Epithelial cell of prostate (primary cell): ENCODE data around the gene PDHA1.

ENCODE experiments used
- DNase-seq: peaks from one replicate; pipeline ENCODE4 v3.0.0-alpha.2; 2011; ENCODE audit warnings: low read depth, low spot score
- H3K27ac ChIP-seq: fragments of 450-650 bp; 2 replicates; pipeline ENCODE4 v1.5.1; 2017; ENCODE audit warnings: mild to moderate bottlenecking

PDHA1 gene

GRCh38 chrX:19373351-19373891 is 29.7 kb downstream of the PDHA1 start:
- no peak overlapping the region for H3K27ac ChIP-seq
- DNase-seq = no peak

DNA sequence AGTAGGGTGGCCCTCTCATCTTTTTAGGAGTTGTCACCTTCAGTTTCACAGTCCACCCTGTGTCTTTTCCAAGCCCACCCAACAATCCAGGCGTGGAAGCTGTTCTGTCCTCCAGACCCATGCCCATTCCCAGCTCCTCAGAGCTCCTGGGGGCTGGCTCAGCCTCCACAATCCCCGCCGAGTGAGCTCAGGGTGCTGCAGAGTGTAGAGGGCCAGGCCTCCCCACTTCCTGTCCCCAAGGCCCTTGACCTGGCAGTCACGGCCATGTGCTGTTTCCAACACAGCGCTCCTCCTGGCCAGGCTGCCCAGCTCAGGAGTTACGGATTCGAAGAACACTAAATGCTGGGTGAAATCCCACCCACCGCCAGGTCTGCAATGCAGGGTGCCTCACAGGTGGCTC is 31.8 kb downstream of the PDHA1 start:
- no peak overlapping the region for H3K27ac ChIP-seq
- DNase-seq = no peak

DNA sequence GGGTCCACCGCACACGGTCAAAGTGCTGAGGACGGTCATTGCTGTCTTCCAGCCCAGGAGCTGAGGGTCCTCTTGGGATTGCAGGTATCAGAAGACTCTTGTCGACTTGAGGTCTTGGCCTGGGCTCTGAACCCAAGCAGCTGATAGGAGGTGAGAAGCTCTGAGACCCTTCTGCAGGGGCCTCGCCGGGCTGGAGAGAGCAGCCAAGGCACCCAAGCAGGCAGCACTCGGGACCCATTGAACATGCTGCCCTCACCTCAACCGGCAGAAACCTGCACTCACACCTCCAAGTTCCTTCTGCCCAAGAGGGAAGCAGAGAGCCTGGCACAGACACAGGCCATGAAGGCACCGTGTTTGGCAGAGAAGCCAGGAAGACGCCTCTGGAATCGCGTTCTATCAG is 34.1 kb downstream of the PDHA1 start:
- H3K27ac ChIP-seq = no peak overlapping the region
- no peak for DNase-seq

- no peak overlapping the region for H3K27ac ChIP-seq
- no peak for DNase-seq
These were observed 37.6 kb downstream of the PDHA1 start for GRCh38 chrX:19381326-19381725.

DNA sequence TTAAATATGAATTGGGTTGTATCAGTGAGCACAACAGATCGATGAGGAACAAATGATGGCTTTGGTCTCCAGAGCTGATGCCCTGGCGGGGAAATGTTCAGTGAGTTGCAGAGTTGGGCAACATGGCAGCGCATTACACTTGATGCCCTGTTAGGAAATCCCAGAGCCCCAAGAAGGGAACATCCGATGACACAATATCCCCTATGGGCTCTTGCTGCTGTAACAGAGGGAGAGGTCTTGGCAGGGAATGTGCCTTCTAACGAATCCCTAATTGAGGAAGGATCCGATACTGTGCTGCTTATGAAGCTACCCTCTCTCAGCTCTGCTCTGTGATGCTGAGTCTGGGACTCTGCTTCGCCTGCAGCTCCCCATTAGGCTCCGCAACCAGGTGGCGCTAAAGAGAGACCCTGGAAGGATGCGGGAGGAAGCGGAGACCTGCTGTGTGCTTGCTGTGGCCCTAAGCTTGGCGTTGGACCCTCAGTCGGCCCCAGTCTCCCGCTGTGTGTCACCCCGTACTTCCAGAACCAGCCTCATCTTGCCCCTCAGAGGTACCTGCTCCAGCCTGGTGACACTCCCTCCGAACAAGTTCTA is 38.9 kb downstream of the PDHA1 start:
- DNase-seq = no peak
- no peak overlapping the region for H3K27ac ChIP-seq

DNA sequence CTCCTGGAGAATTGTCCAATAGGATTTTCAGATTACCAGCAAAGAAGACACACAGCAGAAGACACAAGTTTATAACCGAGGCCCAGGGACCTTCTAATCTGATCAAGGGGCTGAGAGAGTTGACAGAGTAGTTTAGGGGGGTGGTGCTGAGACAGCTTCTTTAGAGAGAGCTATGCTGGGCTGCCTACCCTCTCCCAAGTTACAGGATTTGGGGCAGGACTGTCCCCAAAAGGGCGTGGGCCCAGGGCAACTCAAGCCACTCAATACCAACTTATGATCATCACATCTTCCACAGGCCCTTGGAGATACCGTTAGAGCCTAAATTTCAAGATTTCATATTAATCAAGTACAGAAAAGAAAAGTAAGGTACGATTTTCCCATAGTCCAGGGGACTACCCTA is 43.0 kb downstream of the PDHA1 start:
- H3K27ac ChIP-seq = no peak overlapping the region
- DNase-seq = no peak

GRCh38 chrX:19388064-19388679 is 44.4 kb downstream of the PDHA1 start:
- DNase-seq = no peak
- H3K27ac ChIP-seq = no peak overlapping the region

DNA sequence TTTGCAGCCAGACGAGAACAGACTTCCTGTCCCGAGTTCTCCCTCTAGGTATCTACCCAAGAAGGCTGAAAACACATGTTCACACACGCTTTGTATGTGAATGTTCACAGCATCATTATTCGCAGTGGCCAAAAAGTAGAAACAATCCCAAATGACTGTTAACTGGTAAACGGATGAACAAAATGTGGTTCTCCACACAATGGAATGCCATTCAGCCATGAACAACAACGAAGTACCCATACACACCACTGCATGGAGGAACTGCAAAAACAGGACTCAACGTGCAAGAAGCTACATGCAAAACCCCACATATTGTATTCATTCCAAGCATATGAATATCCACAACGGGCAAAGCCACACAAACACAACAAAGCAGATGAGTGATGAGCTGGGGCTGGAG is 45.0 kb downstream of the PDHA1 start:
- no peak overlapping the region for H3K27ac ChIP-seq
- DNase-seq = peak; percentile 56

GRCh38 chrX:19389227-19389845 is 45.6 kb downstream of the PDHA1 start:
- DNase-seq = no peak
- H3K27ac ChIP-seq = no peak overlapping the region

- H3K27ac ChIP-seq = no peak overlapping the region
- DNase-seq = no peak
These were observed 48.4 kb downstream of the PDHA1 start for GRCh38 chrX:19392078-19392477.

DNA sequence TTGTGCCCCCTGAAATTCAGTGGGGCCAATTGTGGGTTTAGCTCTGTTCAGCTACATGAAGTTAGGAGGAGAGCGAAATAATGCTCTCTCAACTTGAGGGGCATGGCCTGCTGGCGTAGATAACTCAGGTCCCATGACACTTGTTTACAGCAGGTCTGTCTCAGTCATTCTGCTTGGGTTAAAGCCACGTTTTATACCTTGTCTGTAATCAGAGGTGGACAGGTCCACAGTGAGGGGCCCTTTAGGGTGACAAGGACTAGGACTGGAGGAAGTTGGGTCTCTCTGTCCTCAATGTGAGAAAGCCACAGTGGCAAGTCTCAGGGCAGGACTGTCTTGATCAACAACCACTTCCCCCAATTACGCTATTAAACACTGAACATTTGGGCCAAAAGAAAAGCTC is 49.0 kb downstream of the PDHA1 start:
- no peak for DNase-seq
- H3K27ac ChIP-seq = no peak overlapping the region

DNA sequence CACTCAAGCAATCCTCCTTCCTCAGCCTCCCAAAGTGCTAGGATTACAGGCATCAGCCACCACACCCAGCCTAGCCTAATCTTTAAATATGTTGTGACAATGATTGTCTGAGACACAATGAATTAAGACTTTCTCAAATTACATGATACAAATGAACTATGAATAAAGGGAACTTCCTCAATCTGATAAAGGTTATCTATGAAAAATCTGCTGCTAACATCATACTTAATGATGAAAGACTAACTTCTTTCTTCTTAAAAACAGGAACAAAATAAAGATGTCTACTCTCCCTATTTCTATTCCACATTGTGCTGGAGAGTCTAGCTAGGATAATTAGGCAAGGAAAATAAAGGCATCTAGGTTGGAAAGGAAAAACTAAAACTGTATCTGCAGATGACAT is 60.0 kb downstream of the PDHA1 start:
- no peak for DNase-seq
- H3K27ac ChIP-seq = no peak overlapping the region

- no peak overlapping the region for H3K27ac ChIP-seq
- no peak for DNase-seq
These were observed 66.5 kb downstream of the PDHA1 start for GRCh38 chrX:19410259-19410658.
